HG03108 (cell line): ENCODE measurements around the gene BTBD2.

ENCODE experiments used
- ATAC-seq: cut with Tn5 transposase; IDR thresholded peaks from one replicate; pipeline ENCODE4 v1.9.1; 2021; ENCODE audit warnings: moderate library complexity; ENCODE audit not compliant: unreplicated experiment

BTBD2 gene

GRCh38 chr19:1987197-1988187, 28.0 kb downstream of the BTBD2 start:
- no peak for ATAC-seq

GRCh38 chr19:1986357-1987162, 29.0 kb downstream of the BTBD2 start:
- ATAC-seq = no peak

- no peak for ATAC-seq
Observed at GRCh38 chr19:1985588-1986356, 29.7 kb downstream of the BTBD2 start.

- no peak for ATAC-seq
Observed at GRCh38 chr19:1984357-1984756, 31.2 kb downstream of the BTBD2 start.

GRCh38 chr19:1981253-1981652, 34.3 kb downstream of the BTBD2 start:
- ATAC-seq = no peak

GRCh38 chr19:1980809-1981181, 34.7 kb downstream of the BTBD2 start:
- ATAC-seq = no peak

- no peak for ATAC-seq
Observed at GRCh38 chr19:1980091-1980808, 35.3 kb downstream of the BTBD2 start.

- ATAC-seq = no peak
Observed at GRCh38 chr19:1979642-1980041, 35.9 kb downstream of the BTBD2 start.

GRCh38 chr19:1979017-1979416, 36.5 kb downstream of the BTBD2 start:
- ATAC-seq = no peak

GRCh38 chr19:1978346-1978894, 37.1 kb downstream of the BTBD2 start:
- ATAC-seq = no peak

- ATAC-seq = no peak
Observed at GRCh38 chr19:1977120-1977519, 38.4 kb downstream of the BTBD2 start.

- ATAC-seq = no peak
Observed at GRCh38 chr19:1975162-1975480, 40.4 kb downstream of the BTBD2 start.

- ATAC-seq = no peak
Observed at GRCh38 chr19:1974381-1975161, 40.9 kb downstream of the BTBD2 start.

GRCh38 chr19:1970806-1971502, 44.6 kb downstream of the BTBD2 start:
- ATAC-seq = no peak

- ATAC-seq = no peak
Observed at GRCh38 chr19:1970003-1970805, 45.3 kb downstream of the BTBD2 start.

- no peak for ATAC-seq
Observed at GRCh38 chr19:1969176-1970002, 46.1 kb downstream of the BTBD2 start.
